GM12873 (cell line): Measurements from ENCODE around the gene STMND1.

Source experiments
- CTCF ChIP-seq: IDR thresholded peaks from 2 replicates; pipeline ENCODE4 v1.5.1; 2012; ENCODE audit warnings: low read depth, mild to moderate bottlenecking, moderate library complexity, low read length, control low read depth; ENCODE audit not compliant: insufficient read depth; ENCODE audit errors: missing control alignments

STMND1 gene

GRCh38 chr6:17101422-17102257 lies at the start of gene STMND1:
Gene STMND1, plus strand, starts transcription at chr6:17102050. Its CDS starts 208 bp downstream, at chr6:17102258.
- TF ChIP-seq CTCF: no peak

DNA sequence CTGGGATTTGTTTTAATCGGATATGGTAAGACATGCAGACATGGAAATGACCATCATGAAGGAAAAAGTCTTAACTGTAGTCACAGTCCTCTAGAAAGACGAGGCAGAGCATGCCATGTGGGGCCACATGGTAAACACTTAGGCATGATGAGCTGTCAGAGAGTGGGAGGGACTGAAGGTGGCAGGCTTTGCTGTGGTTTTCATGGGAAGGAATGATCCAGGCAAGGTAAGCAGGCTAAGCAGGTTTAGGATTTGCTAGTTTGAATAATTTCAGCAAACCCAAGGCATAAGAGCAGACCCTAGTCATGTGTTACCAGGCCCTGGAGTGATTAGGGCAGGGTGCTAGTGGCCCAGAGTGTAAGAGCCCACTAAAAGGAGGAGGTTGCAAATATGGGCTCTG lies 47.2 kb upstream of the STMND1 start:
- no peak for TF ChIP-seq CTCF

DNA sequence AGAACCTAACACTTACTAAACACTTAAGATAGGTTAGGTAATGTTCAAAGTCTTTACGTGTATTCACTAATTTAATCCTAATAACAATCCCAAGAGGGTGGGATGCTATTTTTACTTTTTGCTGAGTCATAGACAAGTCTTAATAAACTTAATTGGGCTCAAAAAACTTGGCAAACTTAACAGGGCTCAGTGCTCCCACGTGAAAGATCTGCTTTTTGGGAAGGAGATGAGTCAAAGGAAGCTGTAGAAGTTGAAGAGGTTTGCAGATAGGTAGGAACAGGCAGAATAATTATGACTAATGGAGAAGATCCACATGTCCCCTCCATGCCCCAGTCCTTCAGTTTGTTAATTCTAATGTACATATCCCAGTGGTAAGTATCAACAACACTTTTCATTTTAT lies 44.5 kb upstream of the STMND1 start:
- TF ChIP-seq CTCF: no peak

DNA sequence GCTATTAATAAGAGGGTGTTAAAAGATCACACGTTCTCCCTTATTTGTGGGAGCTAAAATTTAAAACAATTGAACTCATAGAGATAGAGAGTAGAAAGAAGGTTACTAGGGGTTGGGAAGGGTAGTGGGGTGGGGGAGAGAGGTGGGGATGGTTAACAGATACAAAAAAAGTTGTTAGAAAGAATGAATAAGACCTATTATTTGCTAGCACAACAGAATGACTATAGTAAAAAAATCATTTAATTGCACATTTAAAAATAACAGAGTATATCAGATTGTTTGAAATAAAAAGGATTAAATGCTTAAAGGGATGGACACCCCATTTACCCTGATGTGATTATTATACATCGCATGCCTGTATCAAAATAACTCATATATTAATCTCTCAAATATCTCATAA lies 43.3 kb upstream of the STMND1 start:
- no peak for TF ChIP-seq CTCF

- no peak for TF ChIP-seq CTCF
Measured at GRCh38 chr6:17059022-17059421, 42.8 kb upstream of the STMND1 start.

- TF ChIP-seq CTCF: no peak
Measured at GRCh38 chr6:17059850-17060249, 42.0 kb upstream of the STMND1 start.

GRCh38 chr6:17061097-17061496 lies 40.8 kb upstream of the STMND1 start:
- TF ChIP-seq CTCF: no peak
